ENCODE data around the gene ZMYND15. TPM values are rescaled to one million over a fixed set of nuclear protein-coding genes. Genes with fewer than 3 reads are reported as not detected.
A peak's percentile ranks its signal among the peaks of the same experiment; 100 is the strongest.

ZMYND15 gene
- total and polyA plus RNA-seq, 2 of the 13 experiments (the other 11 are each of a cell fraction or from before 2014, with no cell fraction given), result 0.24 to 2.7 TPM

- TF ChIP-seq, protein P1, sequence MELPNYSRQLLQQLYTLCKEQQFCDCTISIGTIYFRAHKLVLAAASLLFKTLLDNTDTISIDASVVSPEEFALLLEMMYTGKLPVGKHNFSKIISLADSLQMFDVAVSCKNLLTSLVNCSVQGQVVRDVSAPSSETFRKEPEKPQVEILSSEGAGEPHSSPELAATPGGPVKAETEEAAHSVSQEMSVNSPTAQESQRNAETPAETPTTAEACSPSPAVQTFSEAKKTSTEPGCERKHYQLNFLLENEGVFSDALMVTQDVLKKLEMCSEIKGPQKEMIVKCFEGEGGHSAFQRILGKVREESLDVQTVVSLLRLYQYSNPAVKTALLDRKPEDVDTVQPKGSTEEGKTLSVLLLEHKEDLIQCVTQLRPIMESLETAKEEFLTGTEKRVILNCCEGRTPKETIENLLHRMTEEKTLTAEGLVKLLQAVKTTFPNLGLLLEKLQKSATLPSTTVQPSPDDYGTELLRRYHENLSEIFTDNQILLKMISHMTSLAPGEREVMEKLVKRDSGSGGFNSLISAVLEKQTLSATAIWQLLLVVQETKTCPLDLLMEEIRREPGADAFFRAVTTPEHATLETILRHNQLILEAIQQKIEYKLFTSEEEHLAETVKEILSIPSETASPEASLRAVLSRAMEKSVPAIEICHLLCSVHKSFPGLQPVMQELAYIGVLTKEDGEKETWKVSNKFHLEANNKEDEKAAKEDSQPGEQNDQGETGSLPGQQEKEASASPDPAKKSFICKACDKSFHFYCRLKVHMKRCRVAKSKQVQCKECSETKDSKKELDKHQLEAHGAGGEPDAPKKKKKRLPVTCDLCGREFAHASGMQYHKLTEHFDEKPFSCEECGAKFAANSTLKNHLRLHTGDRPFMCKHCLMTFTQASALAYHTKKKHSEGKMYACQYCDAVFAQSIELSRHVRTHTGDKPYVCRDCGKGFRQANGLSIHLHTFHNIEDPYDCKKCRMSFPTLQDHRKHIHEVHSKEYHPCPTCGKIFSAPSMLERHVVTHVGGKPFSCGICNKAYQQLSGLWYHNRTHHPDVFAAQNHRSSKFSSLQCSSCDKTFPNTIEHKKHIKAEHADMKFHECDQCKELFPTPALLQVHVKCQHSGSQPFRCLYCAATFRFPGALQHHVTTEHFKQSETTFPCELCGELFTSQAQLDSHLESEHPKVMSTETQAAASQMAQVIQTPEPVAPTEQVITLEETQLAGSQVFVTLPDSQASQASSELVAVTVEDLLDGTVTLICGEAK (IDR thresholded peaks at IDR 0.05), result no peak
- TF ChIP-seq, protein P1 (CRISPR knock-in tag; IDR thresholded peaks at IDR 0.05), result no peak
- TF ChIP-seq ZNF816 (CRISPR knock-in tag; IDR thresholded peaks at IDR 0.05; ENCODE audit: borderline replicate concordance), result no peak; the same call in 1 of the 2 replicates
- no peak for TF ChIP-seq ZNF577 (CRISPR knock-in tag; IDR thresholded peaks at IDR 0.05; ENCODE audit: borderline replicate concordance, low read depth)
- TF ChIP-seq ISX (CRISPR knock-in tag; conservative IDR thresholded peaks at IDR 0.05), result 0 out of 2 replicates have a peak, but pooled peaks have one; percentile 82
- no peak; the same call in 1 of the 2 replicates for TF ChIP-seq GFI1 (CRISPR knock-in tag; IDR thresholded peaks at IDR 0.05; ENCODE audit: borderline replicate concordance)
- TF ChIP-seq NKX3-1 (CRISPR knock-in tag; IDR thresholded peaks at IDR 0.05), result no peak
- TF ChIP-seq ZNF282 (IDR thresholded peaks at IDR 0.05; ENCODE audit: partially characterized antibody), result no peak
- TF ChIP-seq ZNF451 (CRISPR knock-in tag; IDR thresholded peaks at IDR 0.05), result no peak
- no peak for TF ChIP-seq ZNF101 (CRISPR knock-in tag; IDR thresholded peaks at IDR 0.05; ENCODE audit: borderline replicate concordance, low read depth)
- no peak for TF ChIP-seq ELF1 (CRISPR knock-in tag; IDR thresholded peaks at IDR 0.05)
- TF ChIP-seq ZNF800 (CRISPR knock-in tag; IDR thresholded peaks at IDR 0.05), result peak; percentile 82; the same call in 1 of the 2 replicates
- TF ChIP-seq, protein P2, sequence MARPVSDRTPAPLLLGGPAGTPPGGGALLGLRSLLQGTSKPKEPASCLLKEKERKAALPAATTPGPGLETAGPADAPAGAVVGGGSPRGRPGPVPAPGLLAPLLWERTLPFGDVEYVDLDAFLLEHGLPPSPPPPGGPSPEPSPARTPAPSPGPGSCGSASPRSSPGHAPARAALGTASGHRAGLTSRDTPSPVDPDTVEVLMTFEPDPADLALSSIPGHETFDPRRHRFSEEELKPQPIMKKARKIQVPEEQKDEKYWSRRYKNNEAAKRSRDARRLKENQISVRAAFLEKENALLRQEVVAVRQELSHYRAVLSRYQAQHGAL (CRISPR knock-in tag; IDR thresholded peaks at IDR 0.05; ENCODE audit: not compliant biosample characterization), result no peak
- TF ChIP-seq, protein P3, sequence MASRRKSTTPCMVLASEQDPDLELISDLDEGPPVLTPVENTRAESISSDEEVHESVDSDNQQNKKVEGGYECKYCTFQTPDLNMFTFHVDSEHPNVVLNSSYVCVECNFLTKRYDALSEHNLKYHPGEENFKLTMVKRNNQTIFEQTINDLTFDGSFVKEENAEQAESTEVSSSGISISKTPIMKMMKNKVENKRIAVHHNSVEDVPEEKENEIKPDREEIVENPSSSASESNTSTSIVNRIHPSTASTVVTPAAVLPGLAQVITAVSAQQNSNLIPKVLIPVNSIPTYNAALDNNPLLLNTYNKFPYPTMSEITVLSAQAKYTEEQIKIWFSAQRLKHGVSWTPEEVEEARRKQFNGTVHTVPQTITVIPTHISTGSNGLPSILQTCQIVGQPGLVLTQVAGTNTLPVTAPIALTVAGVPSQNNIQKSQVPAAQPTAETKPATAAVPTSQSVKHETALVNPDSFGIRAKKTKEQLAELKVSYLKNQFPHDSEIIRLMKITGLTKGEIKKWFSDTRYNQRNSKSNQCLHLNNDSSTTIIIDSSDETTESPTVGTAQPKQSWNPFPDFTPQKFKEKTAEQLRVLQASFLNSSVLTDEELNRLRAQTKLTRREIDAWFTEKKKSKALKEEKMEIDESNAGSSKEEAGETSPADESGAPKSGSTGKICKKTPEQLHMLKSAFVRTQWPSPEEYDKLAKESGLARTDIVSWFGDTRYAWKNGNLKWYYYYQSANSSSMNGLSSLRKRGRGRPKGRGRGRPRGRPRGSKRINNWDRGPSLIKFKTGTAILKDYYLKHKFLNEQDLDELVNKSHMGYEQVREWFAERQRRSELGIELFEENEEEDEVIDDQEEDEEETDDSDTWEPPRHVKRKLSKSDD (CRISPR knock-in tag; IDR thresholded peaks at IDR 0.05; ENCODE audit: low read depth), result no peak
These were observed 50.0 kb downstream of the ZMYND15 start (continued) for GRCh38 chr17:4789701-4789950.
